Mucosa of gallbladder (tissue), 1 donor: ENCODE data around the gene FBXO48. TPM values are rescaled to one million over a fixed set of nuclear protein-coding genes. Genes with fewer than 3 reads are reported as not detected.
"Not testable (repeated sequence)": the region's sequence is repeated elsewhere in the genome, so short reads cannot be mapped to it uniquely, and the experiment has no call there.

Experiments
- DNase-seq: peaks from one replicate; pipeline ENCODE4 v3.0.0-alpha.2; 2020; ENCODE audit warnings: low spot score
- total RNA-seq: library from RNA; stranded (reverse); gene quantifications from one replicate; pipeline ENCODE4 v1.2.1, GENCODE V29; 2021
- donor health status: DM: no; HTN: no; CAD: no.

Gene FBXO48
- total RNA-seq, 1 donor from 2014 or later, result 1.7 TPM

DNA sequence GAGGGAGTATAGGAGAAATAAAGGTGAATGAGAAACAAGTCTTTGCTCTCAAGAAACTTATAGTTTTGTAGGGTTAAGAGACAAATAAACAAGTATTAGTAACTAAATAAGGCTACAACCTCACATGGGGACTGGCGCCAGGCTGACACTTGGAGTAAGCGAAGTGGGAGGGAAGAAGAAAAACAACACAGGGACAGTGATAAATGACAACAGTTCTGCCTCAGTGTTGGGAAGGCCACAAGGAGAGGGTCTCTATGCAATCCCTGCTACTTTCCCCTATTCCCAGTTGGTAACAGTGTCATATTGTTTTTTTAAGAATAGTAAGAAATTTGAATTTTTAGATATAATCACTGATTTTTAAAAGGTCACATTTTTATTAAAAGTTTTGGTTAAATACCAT is 4.3 kb upstream of the FBXO48 start:
- DNase-seq, result no peak

DNA sequence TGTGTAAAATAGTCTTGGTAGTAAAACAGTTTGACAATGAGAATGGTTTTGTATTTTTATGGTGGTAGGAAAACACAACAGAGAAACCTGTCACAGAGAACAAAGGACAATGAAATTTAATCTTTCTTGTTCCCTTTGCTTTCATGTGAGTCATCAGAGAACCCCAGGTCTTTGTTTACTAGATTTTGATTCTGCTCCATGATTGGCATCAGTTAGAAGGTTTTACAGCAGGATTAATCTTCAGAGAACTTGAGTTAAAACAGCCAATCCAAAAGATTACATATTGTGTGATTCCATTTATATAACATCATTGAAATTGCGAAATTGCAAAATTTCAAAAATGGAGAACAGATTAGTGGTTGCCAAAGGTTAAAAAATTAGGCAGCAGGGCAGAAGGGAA is 2.8 kb upstream of the FBXO48 start:
- DNase-seq, result no peak

GRCh38 chr2:68468801-68469200 is 1.7 kb upstream of the FBXO48 start:
- DNase-seq, result no peak

- DNase-seq, result no peak
These were observed 367 bp downstream of the FBXO48 start for GRCh38 chr2:68466778-68467076.

- no peak for DNase-seq
These were observed 725 bp downstream of the FBXO48 start for GRCh38 chr2:68466361-68466777.

DNA sequence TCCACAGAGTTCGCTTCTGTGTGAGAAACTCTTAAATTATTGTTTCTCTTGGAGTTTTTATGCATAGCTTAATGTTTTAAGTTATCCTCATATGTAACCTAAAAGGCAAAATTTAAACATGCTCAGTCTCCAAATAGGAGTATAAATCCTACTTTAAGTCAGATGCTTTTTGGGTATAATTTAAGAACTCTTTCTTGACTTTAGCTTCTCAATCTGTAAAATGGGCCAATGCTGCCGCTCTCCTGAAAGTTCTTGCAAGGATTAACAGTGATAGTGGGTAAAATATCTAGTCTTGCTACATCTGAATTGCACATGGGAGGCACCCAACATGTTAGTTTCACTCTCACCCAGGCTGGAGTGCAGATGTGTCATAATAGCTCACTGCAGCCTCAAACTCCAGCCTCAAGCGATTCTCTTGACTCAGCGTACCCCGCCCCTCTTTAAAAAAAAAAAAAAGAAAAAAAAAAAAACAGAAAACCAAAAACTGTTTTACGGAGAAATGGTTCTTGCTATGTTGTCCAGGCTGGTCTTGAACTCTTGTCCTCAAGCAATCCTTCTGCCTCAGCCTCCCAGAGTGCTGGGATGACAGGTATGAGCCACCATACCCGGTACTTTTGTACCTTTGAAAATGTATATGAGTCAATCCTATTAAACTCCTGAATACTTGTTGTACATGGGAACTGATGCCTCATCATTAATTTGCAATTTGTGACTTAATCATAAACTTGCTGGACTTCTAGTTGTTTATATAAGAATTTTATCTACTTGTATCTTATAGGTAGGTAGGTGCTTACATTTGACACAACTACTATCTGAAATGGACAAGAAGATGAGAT is 1.8 kb downstream of the FBXO48 start:
- no peak for DNase-seq

- no peak for DNase-seq
These were observed 2.4 kb downstream of the FBXO48 start for GRCh38 chr2:68464651-68465050.

GRCh38 chr2:68463287-68463877 is 3.7 kb downstream of the FBXO48 start:
- no peak for DNase-seq

- DNase-seq, result no peak
These were observed 8.1 kb downstream of the FBXO48 start for GRCh38 chr2:68458981-68459380.

GRCh38 chr2:68456198-68456597 is 10.9 kb downstream of the FBXO48 start:
- DNase-seq, result no peak

DNA sequence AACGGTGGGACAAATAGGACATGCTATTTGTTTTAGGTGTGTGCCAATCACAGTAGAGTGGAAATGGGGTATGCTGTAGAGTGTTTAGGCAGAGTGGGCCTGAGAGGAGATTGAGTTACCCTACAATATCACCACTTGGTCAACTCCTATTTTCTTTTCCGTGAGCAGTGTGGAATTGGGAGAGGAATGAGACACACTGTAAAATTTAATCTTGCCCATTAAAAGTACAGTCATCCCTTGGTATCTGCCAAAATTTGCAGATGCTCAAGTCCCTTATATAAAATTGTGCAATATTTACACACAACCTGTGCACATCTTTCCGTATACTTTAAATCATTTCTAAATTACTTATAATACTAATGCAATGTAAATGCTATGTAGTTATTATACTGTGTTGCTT is 12.4 kb downstream of the FBXO48 start:
- DNase-seq, result no peak

DNA sequence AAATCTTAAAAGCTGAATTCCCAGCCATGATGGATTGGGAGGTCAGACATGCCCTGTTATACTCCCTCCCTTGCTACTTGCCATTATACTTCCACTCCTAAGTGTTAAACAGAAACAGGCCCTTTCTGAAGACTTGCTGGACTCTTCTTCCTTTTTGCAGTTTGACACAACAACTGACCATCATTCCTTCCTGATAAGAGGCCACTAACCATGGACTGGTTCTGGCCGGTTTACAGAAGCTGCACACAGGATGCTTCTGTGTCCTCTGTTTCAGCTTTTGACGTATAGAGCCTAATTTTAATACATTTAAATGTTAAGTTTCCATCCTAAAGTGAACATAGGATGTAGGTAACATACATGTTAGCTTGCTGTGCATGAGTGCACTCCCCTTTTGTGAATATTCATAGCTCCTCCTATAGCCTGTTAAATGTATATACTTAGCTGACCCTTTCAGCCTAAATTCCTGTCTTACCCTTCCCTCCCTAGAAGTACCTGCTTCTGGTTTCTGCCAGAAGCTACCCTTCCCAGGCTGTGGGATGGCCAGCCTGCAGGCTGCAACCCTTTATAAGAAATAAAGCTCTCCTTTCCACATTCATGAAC is 13.2 kb downstream of the FBXO48 start:
- DNase-seq, result no peak

- DNase-seq, result no peak
These were observed 14.8 kb downstream of the FBXO48 start for GRCh38 chr2:68452158-68452900.

DNA sequence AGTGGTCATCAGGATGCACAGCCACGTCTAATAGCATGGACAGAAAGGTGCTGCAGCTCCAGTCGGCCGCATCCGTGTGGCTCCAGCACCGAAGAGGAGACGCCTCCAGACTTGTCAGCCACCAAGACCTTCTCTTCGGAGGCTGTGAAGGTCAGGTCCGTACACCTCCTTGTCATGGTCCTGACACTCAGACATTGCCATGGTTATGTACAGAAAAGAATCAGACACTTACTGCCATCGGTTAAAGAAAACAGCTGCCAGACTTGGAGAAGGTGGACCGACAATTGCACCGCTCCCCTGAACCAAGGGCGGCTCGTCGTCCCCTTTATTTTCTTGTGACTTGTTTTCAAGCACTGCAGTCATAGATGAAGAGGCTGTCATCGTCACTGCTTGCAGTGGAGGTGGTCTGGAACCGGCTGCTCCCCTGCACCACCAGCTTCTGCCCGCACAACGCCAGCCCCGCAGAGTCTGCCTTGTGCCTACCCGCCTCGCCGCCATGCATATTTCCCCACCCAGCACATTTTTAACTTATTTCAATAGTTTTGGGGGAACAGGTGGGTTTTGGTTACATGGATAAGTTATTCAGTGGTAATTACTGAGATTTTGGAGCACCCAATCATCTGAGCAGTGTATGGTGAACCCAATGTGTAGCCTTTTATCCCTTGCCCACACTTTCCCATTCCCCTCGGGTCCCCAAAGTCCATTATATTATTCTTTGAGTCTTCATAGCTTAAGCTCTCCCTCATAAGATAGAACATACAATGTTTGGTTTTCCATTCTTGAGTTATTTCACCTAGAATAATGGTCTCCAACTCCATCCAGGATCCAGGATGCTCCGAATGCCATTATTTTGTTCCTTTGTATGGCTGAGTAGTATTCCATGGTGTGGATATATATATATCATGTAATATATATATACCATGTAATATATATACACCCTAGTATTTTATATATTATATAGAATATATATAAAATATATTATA is 18.1 kb downstream of the FBXO48 start:
- no peak for DNase-seq

- no peak for DNase-seq
These were observed 20.0 kb downstream of the FBXO48 start for GRCh38 chr2:68447118-68447517.

GRCh38 chr2:68446425-68446824 is 20.7 kb downstream of the FBXO48 start:
- not testable (repeated sequence) for DNase-seq

DNA sequence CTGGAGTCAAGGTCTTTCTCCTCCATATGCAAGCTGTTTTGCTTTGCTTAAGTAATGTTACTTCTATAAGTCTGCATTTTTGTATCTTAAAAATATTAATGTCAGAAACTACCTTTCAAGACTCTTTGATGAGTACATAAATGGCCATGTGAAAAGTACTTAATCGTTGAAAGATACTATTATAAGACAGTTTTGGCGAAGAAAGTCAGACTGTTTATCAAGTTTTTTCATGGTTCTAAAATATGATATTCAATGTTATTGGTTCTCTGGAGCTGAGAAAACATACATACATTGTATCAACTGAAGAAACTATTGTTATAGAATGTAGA is 25.1 kb downstream of the FBXO48 start:
- no peak for DNase-seq

DNA sequence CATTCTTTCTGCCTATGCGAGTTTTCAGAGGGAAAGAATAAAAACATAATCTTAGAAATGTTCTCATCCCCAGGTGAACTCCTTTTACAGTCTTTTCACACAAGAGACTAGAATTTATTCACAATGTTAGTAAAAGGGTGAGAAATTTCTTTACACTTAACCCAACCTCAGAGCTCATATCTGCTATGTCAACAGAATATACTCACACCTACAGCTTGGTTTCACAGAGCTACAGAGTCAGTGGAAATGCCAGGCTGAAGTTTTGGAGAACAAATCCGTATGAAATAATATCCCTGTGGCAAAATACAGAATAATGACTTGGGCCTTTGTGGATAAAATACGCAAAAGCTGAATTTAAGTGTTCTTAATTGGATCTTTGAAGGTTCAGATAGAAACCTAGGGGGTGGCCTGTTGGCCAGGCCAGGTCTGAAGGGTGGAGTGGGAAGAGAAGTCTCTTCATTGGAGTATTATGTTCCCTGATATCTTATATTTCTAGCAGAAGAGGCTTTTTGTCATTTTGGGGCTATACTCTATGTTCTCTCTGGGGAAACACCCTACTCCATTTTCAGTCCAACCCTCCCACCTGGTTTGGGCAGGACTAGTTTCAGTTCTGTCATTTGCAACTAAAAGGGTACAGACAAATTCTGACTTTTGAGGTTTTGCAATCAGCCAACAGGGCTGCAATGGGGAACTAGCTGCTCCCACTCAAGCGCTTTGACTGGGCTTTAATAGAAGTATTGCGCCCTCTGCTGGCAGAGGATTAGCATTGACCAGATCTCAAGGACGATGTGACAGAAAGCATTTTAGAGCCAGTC is 25.7 kb downstream of the FBXO48 start:
- peak; percentile 80 for DNase-seq

GRCh38 chr2:68438455-68439303 is 28.4 kb downstream of the FBXO48 start:
- DNase-seq, result no peak

- DNase-seq, result no peak
These were observed 30.8 kb downstream of the FBXO48 start for GRCh38 chr2:68436270-68436669.
